CD14-positive monocyte (primary cell): Measurements from ENCODE around the gene COQ2. TPM values are rescaled to one million over a fixed set of nuclear protein-coding genes. Genes with fewer than 3 reads are reported as not detected.

Experiments
- DNase-seq, 3 donors: peaks; one replicate each; pipeline ENCODE4 v3.0.0-alpha.2; 2011 to 2022
- H2AFZ ChIP-seq: 2 replicates; pipeline ENCODE4 v1.6.0; 2012; ENCODE audit warnings: mild to moderate bottlenecking, low read depth, low read length, inconsistent platforms; ENCODE audit not compliant: insufficient read depth, poor library complexity, severe bottlenecking
- H3K27ac ChIP-seq, 2 donors: 1 replicate in 1 of 2; 2 replicates in 1 of 2; pipeline ENCODE4 v1.5.1; 2012 to 2013; ENCODE audit warnings: low read length in 2 of 2, control low read depth in 1 of 2, inconsistent platforms in 1 of 2, low read depth in 1 of 2, mild to moderate bottlenecking in 1 of 2
- H3K27me3 ChIP-seq, 2 donors: one replicate each; pipeline versions ENCODE4 v1.6.0 to v1.6.1; 2011 to 2013; ENCODE audit warnings: low read length in 2 of 2; ENCODE audit not compliant: control insufficient read depth in 2 of 2, insufficient read depth in 2 of 2
- H3K36me3 ChIP-seq, 2 donors: replicated peaks in 1 of 2; 1 replicate in 1 of 2; 2 replicates in 1 of 2; pipeline versions ENCODE4 v1.5.1 to v1.6.1; 2012 to 2013; ENCODE audit warnings: low read length in 2 of 2, control low read depth in 1 of 2, inconsistent platforms in 1 of 2, mild to moderate bottlenecking in 1 of 2; ENCODE audit not compliant: insufficient read depth in 2 of 2, control insufficient read depth in 1 of 2
- H3K4me1 ChIP-seq, 2 donors: 1 replicate in 1 of 2; 2 replicates in 1 of 2; pipeline versions ENCODE4 v1.5.1 to v1.6.1; 2012 to 2013; ENCODE audit warnings: low read length in 2 of 2, control low read depth in 1 of 2, inconsistent platforms in 1 of 2, mild to moderate bottlenecking in 1 of 2, moderate library complexity in 1 of 2; ENCODE audit not compliant: insufficient read depth in 2 of 2, control insufficient read depth in 1 of 2
- H3K4me2 ChIP-seq: replicated peaks from 2 replicates; pipeline ENCODE3; 2012; ENCODE audit warnings: low read length, moderate library complexity, mild to moderate bottlenecking; ENCODE audit not compliant: poor library complexity, severe bottlenecking; ENCODE audit errors: extremely low read depth
- H3K4me3 ChIP-seq, 3 experiments: fragments of 200-600 bp in 1 of 3; sonication (generic) in 1 of 3; replicated peaks in 1 of 3; 1 replicate in 2 of 3; 2 replicates in 1 of 3; pipeline ENCODE4 v1.5.1; 2011 to 2013; ENCODE audit warnings: low read length in 3 of 3, mild to moderate bottlenecking in 3 of 3, control low read depth in 2 of 3, low read depth in 2 of 3, inconsistent platforms in 1 of 3, moderate library complexity in 1 of 3
- H3K79me2 ChIP-seq: 2 replicates; pipeline ENCODE4 v1.6.0; 2012; ENCODE audit warnings: mild to moderate bottlenecking, control low read depth, inconsistent platforms, low read length, moderate library complexity; ENCODE audit not compliant: insufficient read depth
- H3K9ac ChIP-seq: 2 replicates; pipeline ENCODE4 v1.6.0; 2017; ENCODE audit warnings: low read length, mild to moderate bottlenecking; ENCODE audit not compliant: insufficient read depth, poor library complexity, severe bottlenecking
- H3K9me3 ChIP-seq, 2 donors: replicated peaks in 1 of 2; 1 replicate in 1 of 2; 2 replicates in 1 of 2; pipeline versions ENCODE4 v1.5.1 to v1.6.1; 2012 to 2013; ENCODE audit warnings: low read length in 2 of 2, control low read depth in 1 of 2; ENCODE audit not compliant: control insufficient read depth in 1 of 2, insufficient read depth in 1 of 2
- H4K20me1 ChIP-seq: 2 replicates; pipeline ENCODE4 v1.6.0; 2012; ENCODE audit warnings: mild to moderate bottlenecking, low read length, control low read depth, moderate library complexity; ENCODE audit not compliant: insufficient read depth
- H3K27ac Mint-ChIP-seq, 7 donors: one replicate each; pipeline ENCODE4 v1.8.0; 2020; ENCODE audit warnings: mild to moderate bottlenecking in 7 of 7, mixed read lengths in 7 of 7, moderate library complexity in 6 of 7, inconsistent platforms in 2 of 7
- H3K27me3 Mint-ChIP-seq, 3 donors: one replicate each; pipeline ENCODE4 v1.8.0; 2021 to 2022; ENCODE audit warnings: low read depth in 3 of 3, mild to moderate bottlenecking in 3 of 3, mixed read lengths in 3 of 3, moderate library complexity in 3 of 3, inconsistent platforms in 1 of 3
- H3K36me3 Mint-ChIP-seq, 2 donors: one replicate each; pipeline ENCODE4 v1.8.0; 2020; ENCODE audit warnings: mixed read lengths in 2 of 2, inconsistent platforms in 1 of 2, mild to moderate bottlenecking in 1 of 2
- H3K4me1 Mint-ChIP-seq: one replicate; pipeline ENCODE4 v1.8.0; 2020; ENCODE audit warnings: mild to moderate bottlenecking, mixed read lengths
- H3K4me3 Mint-ChIP-seq, 2 donors: one replicate each; pipeline ENCODE4 v1.8.0; 2020; ENCODE audit warnings: mild to moderate bottlenecking in 2 of 2, mixed read lengths in 2 of 2, moderate library complexity in 1 of 2
- H3K9me3 Mint-ChIP-seq, 7 donors: one replicate each; pipeline ENCODE4 v1.8.0; 2020 to 2022; ENCODE audit warnings: mixed read lengths in 7 of 7, mild to moderate bottlenecking in 6 of 7, moderate library complexity in 6 of 7, inconsistent platforms in 2 of 7
- CTCF ChIP-seq: fragments of 200-600 bp; IDR thresholded peaks from one replicate; pipeline ENCODE4 v1.8.0; 2022; ENCODE audit warnings: antibody characterized with exemption, mild to moderate bottlenecking
- WGBS: methylation state at CpG from one replicate; pipeline ENCODE4 v1.1.5; 2013; ENCODE audit warnings: missing lambda C conversion rate; ENCODE audit not compliant: insufficient coverage; 5-methylcytosine and 5-hydroxymethylcytosine counted together
- intact Hi-C, 2 donors: fragments of 100-400 bp; cut with micrococcal nuclease; formaldehyde crosslinking; loops; one replicate each; pipeline versions ENCODE4 v1.15.0 to v1.15.1; 2023
- polyA plus RNA-seq, 3 donors: library from polyadenylated mRNA; depleted of rRNA in 1 of 3; unstranded in 2 of 3; stranded (reverse) in 1 of 3; fragments of 300-500 nt in 2 of 3; fragments of >200 nt in 1 of 3; fragmentation: Illumina TruSeq in 2 of 3; gene quantifications; 1 replicate in 2 of 3; 2 replicates in 1 of 3; pipeline ENCODE4 v1.2.3, GENCODE V29; 2012 to 2021

The COQ2 gene
- polyA plus RNA-seq, 3 donors = 14.7 to 48.6 (median 40.7) TPM

- intact Hi-C loops = no loop called here
- no peak overlapping the region for H3K27ac ChIP-seq
- H3K36me3 ChIP-seq = peaks cover 64 to 96% of the 10 kb centered on the region in 2 donors
- Mint-ChIP-seq H3K27ac (no peak overlapping the region), H3K36me3 (peaks cover 70 to 81% of the 10 kb centered on the region in 2 donors), H3K4me3 (no peak overlapping the region), H3K9me3 (peaks cover 0 to 2% (median 0%) of the 10 kb centered on the region in 7 donors), H3K27me3 (peaks cover 0 to 1% (median 0%) of the 10 kb centered on the region in 3 donors), H3K4me1 (peaks cover 1% of the 10 kb centered on the region)
- TF ChIP-seq CTCF = no peak
- no peaks in the 10 kb centered on the region for H3K9me3 ChIP-seq
- no CpG with 5 or more reads among the region's 2 CpGs for WGBS
- H4K20me1 ChIP-seq = no peaks in the 10 kb centered on the region
- no peak overlapping the region for H3K4me3 ChIP-seq
- H3K4me1 ChIP-seq = no peaks in the 10 kb centered on the region
- DNase-seq = no peak
- H3K4me2 ChIP-seq = no peak overlapping the region
- H3K79me2 ChIP-seq = no peaks in the 10 kb centered on the region
- no peaks in the 10 kb centered on the region for H3K27me3 ChIP-seq
- H3K9ac ChIP-seq = no peak overlapping the region
- H2AFZ ChIP-seq = no peak overlapping the region
Measured at GRCh38 chr4:83305187-83305586, 20.6 kb upstream of the COQ2 start.

GRCh38 chr4:83297548-83298260, 13.1 kb upstream of the COQ2 start:
- H3K27me3 ChIP-seq = no peaks in the 10 kb centered on the region
- no peaks in the 10 kb centered on the region for H3K79me2 ChIP-seq
- TF ChIP-seq CTCF = no peak
- peaks cover 0 to 3% (median 0%) of the 10 kb centered on the region in 7 donors for H3K9me3 Mint-ChIP-seq
- H3K4me1 ChIP-seq = peaks cover 3 to 8% of the 10 kb centered on the region in 2 donors
- H3K4me3 ChIP-seq = no peak overlapping the region
- H4K20me1 ChIP-seq = no peaks in the 10 kb centered on the region
- peaks cover 11% of the 10 kb centered on the region for H3K4me1 Mint-ChIP-seq
- 20% methylated on average over 1 of the region's 3 CpGs for WGBS
- H3K27me3 Mint-ChIP-seq = no peaks in the 10 kb centered on the region
- DNase-seq = no peak
- intact Hi-C loops = no loop called here
- H3K9me3 ChIP-seq = no peaks in the 10 kb centered on the region
- H3K27ac ChIP-seq = no peak overlapping the region
- peaks cover 59 to 97% of the 10 kb centered on the region in 2 donors for H3K36me3 ChIP-seq
- H3K9ac ChIP-seq = no peak overlapping the region
- H3K4me2 ChIP-seq = no peak overlapping the region
- peaks cover 61 to 80% of the 10 kb centered on the region in 2 donors for H3K36me3 Mint-ChIP-seq
- H2AFZ ChIP-seq = no peak overlapping the region
- peak overlapping the region in 3 of 7 donors; percentile 46 to 69 (median 49) for H3K27ac Mint-ChIP-seq
- H3K4me3 Mint-ChIP-seq = no peak overlapping the region
